Skin epidermis (tissue), 12 donors: ENCODE measurements around the gene STX8.

Source experiments
- H3K27ac ChIP-seq, 21 experiments: fragments of 200-600 bp; sonication (generic) in 11 of 21; one replicate each; pipeline ENCODE4 v1.5.0; 2020; ENCODE audit warnings: mild to moderate bottlenecking in 3 of 21, inconsistent platforms in 2 of 21, moderate library complexity in 2 of 21
- H3K4me3 ChIP-seq, 7 experiments: fragments of 200-600 bp; sonication (generic) in 2 of 7; one replicate each; pipeline ENCODE4 v1.5.0; 2020; ENCODE audit warnings: inconsistent platforms in 2 of 7, mild to moderate bottlenecking in 2 of 7, moderate library complexity in 1 of 7

The STX8 gene

DNA sequence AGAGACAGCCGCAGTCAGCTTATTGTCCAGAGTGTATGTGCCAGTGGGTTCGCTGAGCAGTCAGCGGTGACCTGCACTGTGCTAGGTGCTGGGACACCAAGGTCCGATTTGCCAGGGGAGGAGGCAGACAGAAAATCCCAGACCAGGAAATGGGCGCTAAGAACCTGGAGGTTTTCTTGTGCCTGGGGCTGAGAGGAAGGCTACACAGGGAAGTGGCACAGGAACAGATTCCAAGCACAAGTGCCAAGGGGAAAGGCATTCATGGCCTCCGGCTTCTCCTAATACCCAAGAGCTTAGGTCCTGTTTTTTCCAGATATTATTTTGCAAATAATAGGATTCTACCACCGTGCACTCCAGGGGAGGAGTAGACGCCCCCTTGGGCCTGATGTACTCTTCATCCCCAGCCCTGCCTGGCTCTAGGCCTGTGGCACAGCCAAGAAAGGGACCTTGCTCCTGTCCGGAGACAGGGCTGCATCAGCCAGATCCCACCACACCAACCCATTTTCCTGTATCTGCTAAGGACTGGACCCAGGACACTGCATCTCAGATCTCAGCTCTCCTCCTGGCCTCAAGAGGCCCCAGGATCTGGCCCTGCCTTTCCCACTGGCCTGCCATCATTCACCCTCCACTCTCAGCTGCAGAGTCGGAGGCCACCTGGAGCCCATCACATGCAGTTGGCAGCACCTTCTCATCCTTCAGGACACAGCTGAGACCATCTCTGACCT lies 367.1 kb downstream of the STX8 start:
- H3K27ac ChIP-seq = no peak overlapping the region
- H3K4me3 ChIP-seq = no peak overlapping the region

GRCh38 chr17:9206741-9207332 lies 368.8 kb downstream of the STX8 start:
- no peak overlapping the region for H3K4me3 ChIP-seq
- H3K27ac ChIP-seq = peak overlapping the region in 1 of 21 experiments; percentile 45

- Histone ChIP-seq H3K27ac (peak overlapping the region in 2 of 21 experiments; percentile 2 to 45), H3K4me3 (no peak overlapping the region)
Observed at GRCh38 chr17:9206410-9206703, 369.3 kb downstream of the STX8 start.

GRCh38 chr17:9205520-9206409 lies 369.9 kb downstream of the STX8 start:
- H3K4me3 ChIP-seq = no peak overlapping the region
- peak overlapping the region in 2 of 21 experiments; percentile 2 to 45 for H3K27ac ChIP-seq

- H3K27ac ChIP-seq = no peak overlapping the region
Observed at GRCh38 chr17:9204637-9205329, 370.8 kb downstream of the STX8 start.

GRCh38 chr17:9203771-9204425 lies 371.7 kb downstream of the STX8 start:
- Histone ChIP-seq H3K27ac (no peak overlapping the region), H3K4me3 (no peak overlapping the region)

More at GRCh38 chr17:9204637-9205329, 370.8 kb downstream of the STX8 start:
- no peak overlapping the region for H3K4me3 ChIP-seq

GRCh38 chr17:9202532-9202931 lies 373.1 kb downstream of the STX8 start:
- H3K27ac ChIP-seq = peak overlapping the region in 1 of 21 experiments; percentile 19
- no peak overlapping the region for H3K4me3 ChIP-seq

GRCh38 chr17:9200699-9201359 lies 374.8 kb downstream of the STX8 start:
- no peak overlapping the region for H3K27ac ChIP-seq

More at GRCh38 chr17:9200699-9201359, 374.8 kb downstream of the STX8 start:
- H3K4me3 ChIP-seq = no peak overlapping the region
